Stomach (tissue), 4 donors: ENCODE measurements around the gene KCNT2.

Experiments
- CTCF ChIP-seq, 7 experiments: fragments of 450-650 bp in 4 of 7; fragments of 200-600 bp in 3 of 7; sonication (generic) in 3 of 7; IDR thresholded peaks; one replicate each; pipeline ENCODE4 v1.5.1; 2016 to 2019; ENCODE audit warnings: antibody characterized with exemption in 7 of 7, control low read depth in 2 of 7, mild to moderate bottlenecking in 1 of 7
- POLR2A ChIP-seq, 4 donors: fragments of 450-650 bp; IDR thresholded peaks; one replicate each; pipeline ENCODE4 v1.6.1; 2016; ENCODE audit warnings: antibody characterized with exemption in 4 of 4, control low read depth in 2 of 4, mild to moderate bottlenecking in 1 of 4, moderate library complexity in 1 of 4
- POLR2AphosphoS5 ChIP-seq, 3 donors: sonication (generic); formaldehyde crosslinking; IDR thresholded peaks; one replicate each; pipeline ENCODE4 v1.6.1; 2016; ENCODE audit warnings: antibody characterized with exemption in 3 of 3

- TF ChIP-seq CTCF (IDR thresholded peaks at IDR 0.05) (no peak), POLR2A (IDR thresholded peaks at IDR 0.05) (no peak), POLR2AphosphoS5 (IDR thresholded peaks at IDR 0.05) (no peak)
Measured at GRCh38 chr1:196651079-196651478, 42.8 kb upstream of the KCNT2 start.
